ENCODE data around the gene LMNTD1.

GRCh38 chr12:25495331-25496097 lies 57.6 kb downstream of the LMNTD1 start:
- no peak for TF ChIP-seq CTCF (IDR thresholded peaks at IDR 0.05)
- TF ChIP-seq POLR2AphosphoS5 (IDR thresholded peaks at IDR 0.05): no peak
- TF ChIP-seq POLR2A (IDR thresholded peaks at IDR 0.05): no peak
- TF ChIP-seq EP300 (IDR thresholded peaks at IDR 0.05; ENCODE audit: low read depth): no peak

Measured in transverse colon (tissue), 4 donors.